ENCODE measurements around the gene SH3PXD2A. TPM values are rescaled to one million over a fixed set of nuclear protein-coding genes. Genes with fewer than 3 reads are reported as not detected.

SH3PXD2A gene
- total RNA-seq, 2 experiments from 2014 or later, result 8.6 TPM

DNA sequence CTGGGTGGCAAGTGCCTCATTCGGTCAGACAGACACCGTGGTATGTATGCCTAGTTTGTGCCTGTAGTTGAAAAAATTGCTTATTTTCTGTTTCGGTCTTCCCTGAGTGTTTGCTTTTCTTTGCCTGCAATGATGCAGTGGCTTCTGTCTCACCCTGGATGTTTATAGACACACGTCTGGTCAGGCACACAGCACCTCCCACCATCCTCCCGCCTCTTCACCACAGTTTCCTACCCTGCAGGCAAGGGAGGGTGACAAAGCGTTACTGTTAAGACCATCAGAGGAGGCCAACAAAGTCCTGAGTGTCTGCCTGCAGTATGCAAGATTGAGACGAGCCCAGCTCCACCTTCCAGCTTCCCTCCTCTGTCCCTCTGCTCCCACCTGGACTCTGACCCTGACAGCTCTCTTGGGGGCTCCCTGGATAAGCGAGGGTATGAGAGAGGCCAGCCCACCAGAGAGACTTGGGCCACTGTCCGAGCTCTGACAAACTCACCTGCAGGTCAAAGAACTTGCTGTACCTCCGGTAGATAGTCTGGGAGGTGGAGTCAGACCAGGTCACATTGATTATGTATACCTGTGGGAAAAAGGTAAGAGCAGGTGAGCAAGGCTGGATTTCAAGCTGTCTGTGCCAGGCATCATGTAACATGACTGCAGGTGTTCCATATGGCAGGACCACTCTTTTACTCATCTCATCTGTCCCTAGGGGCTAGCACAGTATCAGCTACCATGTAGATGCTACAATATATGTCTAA is 54.4 kb downstream of the SH3PXD2A start:
- POLR2A ChIA-PET, result no interaction called here

DNA sequence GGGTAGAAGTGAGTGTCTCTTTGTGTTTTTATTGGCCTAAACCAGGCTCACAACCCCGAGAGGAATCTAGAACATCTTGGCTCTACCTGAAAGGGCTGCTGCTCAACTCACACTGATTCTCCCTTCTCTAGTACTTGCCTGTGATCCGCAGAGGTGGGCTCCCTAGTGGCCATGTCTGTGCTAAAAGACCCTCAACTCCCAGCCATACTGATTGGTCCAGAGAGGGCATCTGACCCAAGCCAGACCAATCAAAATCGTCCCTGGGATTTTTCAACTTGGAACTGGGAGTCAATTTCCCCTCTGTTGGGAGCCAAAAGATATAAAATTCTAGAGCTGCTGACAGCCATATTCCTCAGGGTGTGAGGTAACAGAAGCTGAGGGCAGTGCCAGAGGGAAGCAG is 55.3 kb downstream of the SH3PXD2A start:
- CTCF ChIA-PET, result interaction anchor here (0.9 kb wide), 1 partner anchor 47 kb away, joined by 4 read pairs; no protein-coding TSS in a partner anchor
- POLR2A ChIA-PET, result interaction anchor here (0.8 kb wide), 1 partner anchor 309 kb away, joined by 3 read pairs; no protein-coding TSS in a partner anchor

More for the DNA sequence above, 54.4 kb downstream of the SH3PXD2A start:
- CTCF ChIA-PET, result interaction anchor here (0.9 kb wide), 1 partner anchor 47 kb away, joined by 4 read pairs; no protein-coding TSS in a partner anchor

DNA sequence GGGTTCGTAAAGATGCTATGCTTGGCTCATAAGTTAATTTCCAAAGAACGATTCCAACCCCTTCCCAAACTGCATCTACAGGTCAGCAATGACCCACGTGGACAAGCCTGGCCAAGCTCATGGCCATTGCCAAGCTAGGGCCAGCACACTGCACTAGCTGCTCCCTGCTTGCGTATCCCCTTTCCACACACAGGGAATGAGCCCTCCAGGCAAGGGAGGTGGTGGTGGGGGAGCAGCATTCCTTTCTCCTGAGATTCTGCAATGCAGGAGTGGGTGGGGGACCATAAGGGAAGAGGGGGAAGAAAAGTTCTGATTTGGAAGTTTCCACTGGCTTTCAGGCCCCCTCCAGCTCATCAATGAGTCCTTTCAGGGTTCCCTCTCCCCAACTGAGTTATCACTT is 56.0 kb downstream of the SH3PXD2A start:
- CTCF ChIA-PET, result no interaction called here

DNA sequence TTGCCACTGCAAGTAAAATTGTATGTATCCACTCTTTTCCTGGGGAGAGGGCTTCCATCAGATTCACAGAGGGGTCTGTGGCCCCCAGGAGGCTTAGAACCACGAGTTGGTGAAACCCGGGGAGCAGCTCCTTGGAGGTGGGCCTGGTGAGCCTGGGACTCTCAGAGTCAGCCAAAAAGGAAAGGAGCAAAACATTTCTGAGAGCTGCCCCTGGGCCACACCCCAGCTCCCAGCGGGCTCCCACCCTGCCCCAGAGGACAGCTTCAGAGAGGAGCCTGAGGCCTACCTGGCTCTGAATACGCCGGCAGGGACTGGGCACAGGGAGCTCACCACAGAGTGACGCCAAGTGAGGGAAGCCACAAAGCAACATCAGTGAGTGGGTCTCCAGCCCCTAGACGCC is 56.9 kb downstream of the SH3PXD2A start:
- POLR2A ChIA-PET, result no interaction called here
- CTCF ChIA-PET, result no interaction called here

More for the DNA sequence above, 56.0 kb downstream of the SH3PXD2A start:
- POLR2A ChIA-PET, result no interaction called here

DNA sequence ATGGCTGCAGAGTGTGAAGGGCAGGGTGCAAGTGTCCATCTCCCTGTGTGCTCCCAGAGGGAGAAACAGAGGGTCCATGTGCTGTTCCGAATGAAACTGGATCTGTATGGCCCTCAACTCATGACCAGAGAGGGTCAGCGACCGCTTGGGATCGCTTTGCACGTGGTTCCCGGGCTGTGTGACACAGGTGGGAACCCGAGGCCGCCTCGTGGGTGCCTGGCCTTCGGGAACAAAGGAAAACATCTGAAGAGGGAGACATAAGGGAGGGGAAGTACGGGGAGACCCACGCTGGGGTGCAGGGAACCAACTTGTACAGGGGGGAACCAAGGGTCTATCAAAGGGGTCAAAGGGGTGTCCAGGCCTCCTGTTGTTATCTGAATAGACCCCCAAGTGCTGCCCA is 57.5 kb downstream of the SH3PXD2A start:
- ChIA-PET CTCF (no interaction called here), POLR2A (no interaction called here)

DNA sequence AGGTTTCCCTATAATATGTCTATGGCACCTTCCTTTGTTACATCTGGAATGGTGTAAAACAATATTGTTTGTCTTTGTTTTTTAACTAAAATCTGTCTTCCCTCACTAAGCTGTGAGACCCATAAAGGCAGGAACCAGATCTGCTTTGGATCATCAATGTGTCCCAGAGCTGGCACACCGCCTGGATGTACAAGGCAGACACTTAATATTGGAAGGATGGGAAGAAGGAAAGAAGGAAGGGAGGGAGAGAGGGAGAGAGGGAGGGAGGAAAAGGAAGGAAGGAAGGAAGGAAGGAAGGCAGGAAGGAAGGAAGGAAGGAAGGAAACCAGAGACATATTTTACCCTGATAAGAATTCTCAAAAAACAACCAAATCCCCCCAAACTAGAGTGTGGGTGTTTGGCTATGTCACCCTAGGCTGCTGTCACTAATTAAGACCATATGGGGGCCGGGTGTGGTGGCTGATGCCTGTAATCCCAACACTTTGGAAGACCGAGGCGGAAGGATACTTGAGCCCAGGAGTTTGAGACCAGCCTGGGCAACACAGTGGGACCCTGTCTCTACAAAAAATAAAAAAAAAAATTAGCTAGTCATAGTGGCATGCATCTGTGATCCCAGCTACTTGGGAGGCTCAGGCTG is 59.6 kb downstream of the SH3PXD2A start:
- ChIA-PET CTCF (no interaction called here), POLR2A (no interaction called here)

DNA sequence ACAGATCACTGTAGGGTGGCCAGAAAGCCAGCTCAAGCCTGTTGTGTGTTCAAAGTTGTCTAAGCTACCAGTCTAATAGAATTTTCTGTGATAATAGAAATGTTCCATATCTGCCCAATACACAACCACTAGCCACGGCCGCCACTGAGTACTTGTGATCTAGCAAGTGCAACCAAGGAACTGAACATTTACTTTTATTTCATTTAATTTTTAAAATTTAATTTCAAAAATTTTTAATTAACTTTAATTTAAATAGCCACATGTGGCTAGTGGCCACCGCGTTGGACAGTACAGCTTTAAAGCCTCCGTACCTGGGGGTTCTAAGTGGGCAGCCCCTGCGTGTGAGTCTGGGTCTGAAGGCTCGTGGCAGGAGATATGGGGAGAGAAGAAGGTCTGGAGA is 60.4 kb downstream of the SH3PXD2A start:
- ChIA-PET POLR2A (no interaction called here), CTCF (no interaction called here)

DNA sequence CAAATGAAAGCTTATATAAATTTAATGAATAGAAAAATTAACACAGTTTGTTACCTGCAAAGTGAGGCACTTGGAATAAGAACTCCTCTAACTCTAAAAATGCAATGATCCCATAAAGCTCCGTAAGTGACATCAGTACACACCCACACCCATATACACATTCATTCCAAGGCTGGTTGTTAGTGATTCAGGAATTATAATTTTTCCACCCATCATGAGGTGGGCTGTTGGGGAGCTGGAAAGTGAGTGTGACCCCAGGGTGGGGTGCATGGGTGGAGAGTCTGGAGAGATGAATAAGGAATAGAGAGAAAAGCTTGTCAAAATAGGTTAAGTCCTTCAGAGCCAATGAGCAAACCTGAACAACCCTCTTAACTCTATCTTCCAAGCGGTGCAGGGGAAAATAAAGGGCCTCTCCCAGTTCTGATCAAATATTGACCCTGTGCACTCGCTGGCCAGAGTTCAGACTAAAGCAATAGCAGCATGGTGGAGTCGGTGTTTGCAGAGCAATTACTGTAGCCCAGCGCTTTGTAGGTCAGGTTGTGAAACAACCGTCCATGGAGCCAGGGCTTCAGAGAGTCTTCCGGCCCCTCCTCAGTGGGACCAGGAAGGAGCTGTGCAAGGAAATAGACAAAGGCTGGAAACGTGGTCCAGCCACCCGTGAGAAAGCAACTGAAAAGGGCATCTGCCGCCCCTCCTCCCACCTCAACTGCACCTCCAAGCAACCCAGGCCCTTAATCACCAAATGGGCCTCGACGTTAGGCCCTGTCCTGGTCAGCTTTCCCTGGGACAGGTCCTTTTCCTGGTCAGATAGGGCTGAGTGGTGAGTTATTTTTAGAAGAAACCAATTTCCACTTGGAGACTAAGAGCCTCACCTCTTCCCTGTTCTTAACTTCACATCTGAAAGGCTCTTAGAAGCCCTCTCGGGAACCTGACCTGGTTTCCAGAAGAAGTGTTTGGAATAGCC is 61.2 kb downstream of the SH3PXD2A start:
- ChIA-PET POLR2A (no interaction called here), CTCF (no interaction called here)

DNA sequence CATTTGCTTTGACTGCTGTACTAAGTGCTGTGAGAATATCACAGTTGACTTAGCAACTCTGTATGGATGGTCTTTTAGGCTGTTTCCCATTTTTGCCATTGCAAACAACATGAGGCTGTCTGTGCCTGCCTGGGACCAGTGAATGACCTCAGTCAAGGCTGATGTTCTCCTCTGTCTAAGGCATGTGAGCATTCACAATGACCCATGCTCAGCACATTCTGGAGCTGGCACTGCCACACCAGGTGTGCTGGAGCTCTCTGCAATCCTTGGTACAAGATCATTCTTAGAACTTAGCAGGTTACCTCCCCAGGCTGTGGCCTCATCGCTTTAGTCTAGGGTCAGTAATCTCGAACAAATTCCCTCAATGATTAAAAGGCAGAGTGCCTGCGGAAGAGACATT is 61.9 kb downstream of the SH3PXD2A start:
- POLR2A ChIA-PET, result no interaction called here
- CTCF ChIA-PET, result no interaction called here

DNA sequence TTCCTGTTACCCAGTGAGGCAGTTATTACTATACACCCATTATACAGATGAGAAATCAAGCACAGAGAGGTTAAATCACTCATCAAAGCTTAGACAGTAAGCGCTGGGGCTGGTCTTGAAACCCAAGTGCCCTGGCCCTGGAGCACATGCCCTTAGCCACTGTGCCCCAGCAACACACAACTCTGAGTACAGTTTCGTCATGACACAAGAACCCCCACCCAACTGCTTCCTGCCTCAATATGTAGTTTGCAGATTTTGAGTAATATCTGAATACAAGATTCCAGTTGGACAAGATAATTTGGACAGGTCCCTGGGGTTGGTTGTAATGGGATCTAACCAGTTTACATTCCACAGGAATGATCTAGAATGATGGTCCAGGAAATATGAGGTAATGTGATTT is 62.8 kb downstream of the SH3PXD2A start:
- ChIA-PET CTCF (no interaction called here), POLR2A (no interaction called here)

DNA sequence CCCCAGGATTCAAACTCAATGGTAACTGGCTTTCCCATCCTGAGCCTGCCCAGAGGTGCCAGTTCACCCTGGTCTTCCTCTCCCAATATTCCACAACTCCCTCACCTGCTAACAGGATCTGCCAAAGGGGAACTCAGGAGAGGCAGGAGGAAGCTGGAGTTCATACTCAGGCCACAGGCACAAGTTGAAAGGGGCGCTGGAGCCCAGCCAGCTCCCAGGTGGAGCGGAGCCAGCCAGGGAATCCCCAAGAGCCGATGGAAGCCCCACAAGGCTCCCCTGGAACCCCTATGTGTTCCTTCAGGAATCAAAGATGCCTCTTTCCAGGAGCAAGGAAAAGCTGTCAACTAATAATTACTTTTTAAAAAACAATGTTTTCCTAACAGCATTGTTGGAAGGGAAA is 63.5 kb downstream of the SH3PXD2A start:
- CTCF ChIA-PET, result no interaction called here
- POLR2A ChIA-PET, result no interaction called here

DNA sequence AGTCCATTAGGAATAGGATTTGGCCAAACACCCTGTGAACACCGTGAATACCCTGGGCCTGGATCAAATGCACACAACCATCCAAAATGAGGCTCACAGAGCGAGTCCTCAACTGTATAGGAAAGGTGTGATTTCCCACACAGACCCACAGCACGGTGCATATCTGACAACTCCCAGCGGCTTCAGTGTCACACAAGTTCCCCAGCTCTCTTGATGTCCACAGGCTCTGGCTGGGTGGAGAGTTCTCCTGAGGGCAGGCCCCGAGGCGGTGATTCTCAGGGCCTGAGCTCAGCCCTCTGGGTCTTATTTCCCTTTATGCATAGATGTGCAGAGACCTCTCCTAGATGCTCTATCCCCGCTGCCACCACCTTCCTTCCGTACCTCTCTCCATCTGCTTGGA is 64.1 kb downstream of the SH3PXD2A start:
- ChIA-PET POLR2A (no interaction called here), CTCF (no interaction called here)

DNA sequence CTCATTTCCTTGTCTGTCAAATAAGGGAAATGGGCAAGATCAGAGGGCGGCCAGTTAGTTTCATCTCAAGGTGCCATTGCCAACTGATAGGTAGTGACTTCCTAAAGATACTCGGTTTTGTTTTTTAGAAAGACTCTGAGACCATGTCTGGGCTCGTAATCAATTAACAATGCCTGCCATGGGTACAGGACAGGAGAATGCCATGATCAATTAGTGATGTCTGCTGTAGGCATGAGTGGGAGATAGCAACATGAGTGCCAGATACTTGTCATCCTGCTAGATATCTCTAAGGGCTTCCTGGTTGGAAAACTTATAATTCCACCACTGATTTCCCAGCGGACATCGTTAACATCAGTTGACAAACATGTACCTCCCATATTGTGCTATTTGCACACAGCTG is 64.8 kb downstream of the SH3PXD2A start:
- POLR2A ChIA-PET, result no interaction called here
- CTCF ChIA-PET, result no interaction called here

DNA sequence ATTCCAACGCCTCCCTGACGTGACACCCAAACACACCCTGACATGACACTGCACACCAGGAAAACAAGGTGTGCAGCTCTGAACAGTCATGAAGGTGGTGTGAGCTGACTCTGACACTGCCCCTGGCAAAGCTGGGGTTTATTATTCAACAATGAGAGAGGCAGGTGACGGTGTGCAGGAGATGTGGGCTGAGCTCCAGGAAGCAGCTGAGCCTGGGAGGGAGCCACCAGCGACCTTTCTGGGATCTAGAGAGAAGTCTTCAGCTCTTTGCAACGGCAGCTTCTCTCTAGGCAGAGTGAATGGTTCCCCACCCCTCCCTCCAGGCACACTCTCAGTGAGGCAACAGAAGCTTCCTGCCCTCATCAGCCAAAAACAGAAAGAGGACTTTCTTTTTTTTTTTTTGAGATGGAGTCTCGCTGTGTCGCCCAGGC is 65.6 kb downstream of the SH3PXD2A start:
- CTCF ChIA-PET, result interaction anchor here (1.0 kb wide), 1 partner anchor 18 kb away, joined by 4 read pairs; no protein-coding TSS in a partner anchor
- POLR2A ChIA-PET, result no interaction called here

DNA sequence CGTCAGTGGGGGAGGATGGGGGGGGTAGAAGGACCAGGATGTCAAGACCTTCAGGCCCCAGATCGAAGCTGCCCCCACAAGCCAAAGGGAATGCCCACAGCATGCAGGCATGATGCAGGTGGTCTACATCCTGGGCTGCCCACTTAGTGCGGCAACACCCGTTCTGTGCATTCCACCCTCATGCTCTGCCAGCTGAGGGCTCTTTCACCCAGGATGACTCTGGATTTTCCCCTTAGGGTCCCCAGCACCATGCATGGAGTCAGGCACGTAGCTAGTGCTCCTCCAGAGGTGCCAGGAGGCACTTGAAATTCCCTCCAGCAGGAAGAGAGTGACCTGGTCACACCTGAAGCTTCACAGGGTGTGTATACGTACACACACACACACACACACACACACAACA is 66.2 kb downstream of the SH3PXD2A start:
- CTCF ChIA-PET, result interaction anchor here (1.0 kb wide), 1 partner anchor 19 kb away, joined by 4 read pairs; no protein-coding TSS in a partner anchor

DNA sequence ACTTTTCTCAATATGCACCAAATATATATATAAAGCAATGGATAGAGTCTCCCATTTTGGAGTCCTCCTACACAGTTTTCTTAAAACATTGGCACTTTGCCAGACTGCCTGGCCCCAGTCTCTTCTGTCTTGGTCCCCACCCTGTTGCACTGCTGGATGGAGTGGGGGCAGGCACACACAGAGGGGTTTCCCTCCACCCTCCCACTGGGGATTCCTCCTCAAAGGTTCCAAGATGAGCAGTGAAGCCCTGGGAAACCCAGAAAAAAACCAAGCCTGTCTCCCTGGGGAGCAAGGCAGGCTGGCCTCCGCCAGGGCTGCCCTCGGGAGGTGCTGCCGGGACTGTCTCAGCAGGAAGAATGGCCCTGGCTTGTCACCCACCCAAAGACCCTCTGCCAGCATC is 68.0 kb downstream of the SH3PXD2A start:
- POLR2A ChIA-PET, result no interaction called here
- CTCF ChIA-PET, result no interaction called here

More for the DNA sequence above, 66.2 kb downstream of the SH3PXD2A start:
- POLR2A ChIA-PET, result no interaction called here

DNA sequence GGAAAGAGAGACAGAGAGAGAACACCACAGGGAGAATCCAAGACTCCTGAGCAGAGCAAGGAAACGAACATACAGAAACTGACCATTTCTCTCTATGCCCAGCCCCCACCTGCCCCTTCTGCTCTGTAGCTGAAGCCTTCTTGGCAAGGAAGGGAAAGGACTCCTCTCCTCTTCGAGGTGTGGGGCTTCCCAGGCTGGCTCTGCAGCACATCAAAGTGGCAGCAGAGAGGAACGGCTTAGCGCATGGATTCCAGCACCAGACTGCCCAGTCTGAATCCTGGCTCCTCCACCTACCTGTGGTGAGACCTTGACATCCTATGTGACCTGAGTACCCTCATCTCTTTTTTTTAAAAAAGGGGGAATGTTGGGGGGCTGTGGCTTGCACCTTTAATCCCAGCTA is 69.4 kb downstream of the SH3PXD2A start:
- ChIA-PET POLR2A (no interaction called here), CTCF (no interaction called here)

DNA sequence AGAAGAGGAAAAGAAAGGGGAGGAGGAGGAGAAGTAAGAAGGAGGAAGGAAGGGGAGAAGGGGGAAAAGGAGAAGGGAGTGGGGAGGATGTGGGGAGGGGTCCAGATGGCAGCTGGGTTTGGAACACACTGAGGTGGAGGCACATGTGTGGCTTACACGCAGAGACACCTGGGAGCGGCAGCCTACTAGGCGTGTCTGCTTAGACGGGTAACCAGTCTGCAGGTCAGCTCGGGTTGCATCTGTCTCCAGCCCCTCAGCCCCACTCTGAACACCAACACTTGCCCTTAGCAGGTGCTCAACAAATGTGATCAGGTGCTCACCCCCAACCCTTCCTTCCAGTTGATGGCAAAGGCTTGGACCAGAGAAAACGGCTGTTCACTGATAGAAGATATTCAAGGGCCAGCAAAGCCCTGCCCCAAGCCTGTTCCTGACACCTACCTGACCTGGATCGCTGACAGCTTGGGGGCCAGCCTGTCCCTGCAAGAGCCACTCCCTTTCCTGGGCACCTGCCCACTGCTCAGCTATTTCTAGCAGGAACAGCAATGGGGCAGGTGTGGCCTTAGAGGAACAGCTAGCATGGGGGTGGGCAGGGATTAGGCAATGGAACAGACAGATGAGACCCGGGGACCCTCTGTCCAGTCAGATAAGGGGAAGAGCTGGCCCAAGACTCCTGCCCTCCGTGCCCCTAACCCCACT is 70.5 kb downstream of the SH3PXD2A start:
- CTCF ChIA-PET, result interaction anchor here (0.6 to 1.8 kb wide), 2 partner anchors 31 to 72 kb away, joined by 3 to 5 read pairs; no protein-coding TSS in a partner anchor

DNA sequence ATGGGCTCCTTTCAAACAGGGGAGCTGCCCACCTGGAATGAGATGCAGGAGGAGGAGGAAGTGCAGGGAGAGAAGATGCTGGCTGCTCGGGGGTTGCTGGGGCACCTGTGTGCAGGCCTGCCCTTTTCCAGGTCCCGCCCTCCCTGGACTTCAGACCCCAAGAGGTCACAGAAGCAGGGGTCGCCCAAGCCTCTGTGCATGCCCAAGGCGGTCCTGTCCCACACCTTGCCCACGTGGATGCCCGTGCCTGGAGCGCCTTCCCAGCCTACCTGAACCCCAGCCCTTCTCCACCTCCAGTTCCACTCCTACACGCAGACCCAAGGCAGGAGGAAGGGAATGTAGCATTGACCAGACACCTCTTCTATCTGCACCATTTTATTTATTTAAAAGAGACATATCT is 71.3 kb downstream of the SH3PXD2A start:
- CTCF ChIA-PET, result interaction anchor here (1.8 kb wide), 1 partner anchor 71 kb away, joined by 5 read pairs; no protein-coding TSS in a partner anchor
- POLR2A ChIA-PET, result no interaction called here

More for the DNA sequence above, 70.5 kb downstream of the SH3PXD2A start:
- POLR2A ChIA-PET, result no interaction called here

DNA sequence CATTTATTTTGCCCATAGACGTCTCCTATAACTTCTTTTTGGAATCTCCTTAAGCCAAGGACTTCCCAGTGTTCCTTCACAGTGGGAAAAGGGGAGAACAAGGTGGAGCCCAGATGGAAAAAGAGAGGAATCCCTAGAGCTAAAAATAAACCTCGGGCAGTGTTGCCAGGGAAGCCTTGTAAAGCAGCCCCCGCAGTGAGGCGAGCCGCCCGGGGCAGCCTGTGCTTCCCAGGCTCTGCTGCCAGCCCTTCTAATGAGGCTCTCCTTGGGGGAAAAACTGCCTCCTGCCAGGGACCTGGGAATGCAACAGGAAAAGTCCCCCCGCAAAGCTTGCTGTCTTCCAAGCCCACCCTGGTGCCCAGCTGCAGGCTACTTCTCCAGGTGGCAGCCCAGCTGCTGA is 71.7 kb downstream of the SH3PXD2A start:
- CTCF ChIA-PET, result no interaction called here
- POLR2A ChIA-PET, result no interaction called here
